ENCODE data around the gene WNT7B.

DNA sequence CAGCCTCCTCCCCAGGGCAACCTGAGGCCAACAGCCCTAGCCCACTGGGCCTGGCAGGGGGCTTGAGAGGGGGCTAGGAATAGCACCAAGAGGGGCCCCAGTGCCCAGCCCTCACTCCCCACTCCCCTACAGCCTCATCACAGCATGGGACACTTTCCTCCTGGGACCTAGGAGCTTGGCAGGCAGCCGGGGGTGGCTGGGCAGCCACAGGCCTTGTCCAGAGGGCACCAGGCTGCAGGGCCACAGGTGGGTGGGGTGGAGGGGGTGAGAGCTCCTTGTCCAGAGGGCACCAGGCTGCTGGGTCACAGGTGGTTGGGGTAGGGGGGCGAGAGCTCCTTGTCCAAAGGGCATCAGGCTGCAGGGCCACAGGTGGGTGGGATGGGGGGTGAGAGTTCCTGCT is 61.8 kb downstream of the WNT7B start:
- TF ChIP-seq FOXK2 (IDR thresholded peaks at IDR 0.05) = no peak
- no peak for TF ChIP-seq FOXA1 (IDR thresholded peaks at IDR 0.05)
- no peak for TF ChIP-seq SUZ12 (IDR thresholded peaks at IDR 0.05)
- TF ChIP-seq SP1 (IDR thresholded peaks at IDR 0.05) = no peak
- TF ChIP-seq NFRKB (IDR thresholded peaks at IDR 0.05) = no peak
- TF ChIP-seq ELF4 (IDR thresholded peaks at IDR 0.05) = no peak
- no peak for TF ChIP-seq LEF1 (IDR thresholded peaks at IDR 0.05; ENCODE audit: borderline replicate concordance)
- TF ChIP-seq BHLHE40 (IDR thresholded peaks at IDR 0.05; ENCODE audit: borderline replicate concordance) = no peak
- no peak for TF ChIP-seq FOXM1 (IDR thresholded peaks at IDR 0.05; ENCODE audit: borderline replicate concordance)

Data from HEK293T (cell line).